Upper lobe of left lung (tissue), 6 donors: ENCODE measurements around the gene C9orf50. TPM values are rescaled to one million over a fixed set of nuclear protein-coding genes. Genes with fewer than 3 reads are reported as not detected.

ENCODE experiments used
- ATAC-seq, 2 donors: fragments of 200-7000 bp; cut with Tn5 transposase; one replicate each; pipeline ENCODE4 v1.9.1; 2022; ENCODE audit warnings: mild to moderate bottlenecking in 2 of 2, moderate library complexity in 2 of 2; ENCODE audit not compliant: low FRiP score in 2 of 2
- DNase-seq, 2 donors: peaks; one replicate each; pipeline ENCODE4 v3.0.0-alpha.2; 2019 to 2020
- H3K27ac ChIP-seq, 4 donors: fragments of 200-600 bp; sonication (generic); one replicate each; pipeline ENCODE4 v1.5.1; 2016 to 2019
- H3K27me3 ChIP-seq, 4 donors: fragments of 200-600 bp; sonication (generic); one replicate each; pipeline ENCODE4 v1.5.1; 2017 to 2019
- H3K36me3 ChIP-seq, 4 donors: fragments of 200-600 bp; sonication (generic); one replicate each; pipeline ENCODE4 v1.5.1; 2016 to 2019
- H3K4me1 ChIP-seq, 4 donors: fragments of 200-600 bp; sonication (generic); one replicate each; pipeline ENCODE4 v1.5.1; 2018 to 2019
- H3K4me3 ChIP-seq, 4 donors: fragments of 200-600 bp; sonication (generic); one replicate each; pipeline ENCODE4 v1.5.1; 2017 to 2019; ENCODE audit warnings: mild to moderate bottlenecking in 2 of 4, moderate library complexity in 1 of 4
- H3K9me3 ChIP-seq, 4 donors: fragments of 200-600 bp; sonication (generic); one replicate each; pipeline ENCODE4 v1.5.1; 2018 to 2019
- CTCF ChIP-seq, 6 experiments: fragments of 450-650 bp in 4 of 6; fragments of 200-600 bp in 2 of 6; sonication (generic) in 2 of 6; IDR thresholded peaks; one replicate each; pipeline ENCODE4 v1.5.1; 2016 to 2019; ENCODE audit warnings: antibody characterized with exemption in 6 of 6
- EP300 ChIP-seq, 4 donors: sonication (generic); formaldehyde crosslinking; IDR thresholded peaks; one replicate each; pipeline ENCODE4 v1.5.1; 2017; ENCODE audit warnings: antibody characterized with exemption in 4 of 4, control low read depth in 2 of 4
- POLR2A ChIP-seq, 4 donors: fragments of 450-650 bp; IDR thresholded peaks; one replicate each; pipeline ENCODE4 v1.5.1; 2016 to 2017; ENCODE audit warnings: antibody characterized with exemption in 4 of 4, mild to moderate bottlenecking in 2 of 4
- POLR2AphosphoS5 ChIP-seq, 2 donors: sonication (generic); formaldehyde crosslinking; IDR thresholded peaks; one replicate each; pipeline ENCODE4 v1.5.1; 2017; ENCODE audit warnings: antibody characterized with exemption in 2 of 2
- WGBS, 2 donors: methylation state at CpG; one replicate each; pipeline ENCODE4 v1.1.5; 2017 to 2018; 5-methylcytosine and 5-hydroxymethylcytosine counted together
- total RNA-seq, 6 donors: library from RNA; depleted of rRNA in 4 of 6; stranded (reverse); fragments of >200 nt in 4 of 6; gene quantifications; one replicate each; pipeline versions ENCODE4 v1.1.0 to v1.2.1, GENCODE V29; 2016 to 2021
- donor health status: DM: no; HTN: no; CAD: no; lungs with moderate emphysema.
- donor health status: DM: no; HTN: yes; CAD: no; lungs with severe emphysema.

C9orf50 gene
- total RNA-seq, 6 donors from 2014 or later = not detected

GRCh38 chr9:129568560-129569501, 52.1 kb downstream of the C9orf50 start:
- H3K9me3 ChIP-seq = no peaks in the 10 kb centered on the region
- peak overlapping the region; percentile 7 to 87 (median 72) for H3K27ac ChIP-seq
- peaks cover 31 to 38% (median 35%) of the 10 kb centered on the region in 4 donors for H3K4me1 ChIP-seq
- no peaks in the 10 kb centered on the region for H3K36me3 ChIP-seq
- H3K27me3 ChIP-seq = peaks cover 0 to 11% (median 2%) of the 10 kb centered on the region in 4 donors
- 0 to 14% methylated on average over 8 to 15 of the region's 92 CpGs for WGBS, 2 donors
- peak in 1 of 2 donors; percentile 46 for ATAC-seq
- TF ChIP-seq EP300 (IDR thresholded peaks at IDR 0.05) (no peak), POLR2A (IDR thresholded peaks at IDR 0.05) (no peak), POLR2AphosphoS5 (IDR thresholded peaks at IDR 0.05) (no peak)
- peak overlapping the region; percentile 31 to 59 (median 54) for H3K4me3 ChIP-seq
- peak in 1 of 2 donors; percentile 88 for DNase-seq

- DNase-seq (peak; percentile 53 to 75), ATAC-seq (peak in 1 of 2 donors; percentile 58)
- no peaks in the 10 kb centered on the region for H3K36me3 ChIP-seq
- H3K27ac ChIP-seq = peak overlapping the region; percentile 7 to 87 (median 72)
- no peaks in the 10 kb centered on the region for H3K9me3 ChIP-seq
- peaks cover 31 to 38% (median 35%) of the 10 kb centered on the region in 4 donors for H3K4me1 ChIP-seq
- peak overlapping the region; percentile 31 to 59 (median 54) for H3K4me3 ChIP-seq
- H3K27me3 ChIP-seq = peaks cover 0 to 11% (median 2%) of the 10 kb centered on the region in 4 donors
- TF ChIP-seq EP300 (IDR thresholded peaks at IDR 0.05) (no peak), POLR2A (IDR thresholded peaks at IDR 0.05) (peak in 1 of 4 donors; percentile 33)
- 1 to 3% methylated on average over 17 to 25 of the region's 27 CpGs for WGBS, 2 donors
Observed at GRCh38 chr9:129567842-129568559, 52.9 kb downstream of the C9orf50 start.

- WGBS, 2 donors = 81 to 90% methylated on average over 5 to 10 of the region's 10 CpGs
- H3K9me3 ChIP-seq = no peaks in the 10 kb centered on the region
- H3K4me1 ChIP-seq = peaks cover 31 to 38% (median 35%) of the 10 kb centered on the region in 4 donors
- no peak overlapping the region for H3K27ac ChIP-seq
- no peak for DNase-seq
- H3K36me3 ChIP-seq = no peaks in the 10 kb centered on the region
- H3K4me3 ChIP-seq = no peak overlapping the region
- no peak for ATAC-seq
- no peak for TF ChIP-seq POLR2AphosphoS5 (IDR thresholded peaks at IDR 0.05)
- TF ChIP-seq EP300 (IDR thresholded peaks at IDR 0.05) = no peak
- no peak for TF ChIP-seq POLR2A (IDR thresholded peaks at IDR 0.05)
- TF ChIP-seq CTCF (IDR thresholded peaks at IDR 0.05) = no peak
- H3K27me3 ChIP-seq = peaks cover 0 to 11% (median 2%) of the 10 kb centered on the region in 4 donors
Observed at GRCh38 chr9:129567329-129567728, 53.6 kb downstream of the C9orf50 start.

- H3K27me3 ChIP-seq = peaks cover 0 to 11% (median 2%) of the 10 kb centered on the region in 4 donors
- no peak for TF ChIP-seq EP300 (IDR thresholded peaks at IDR 0.05)
- no peak for TF ChIP-seq POLR2A (IDR thresholded peaks at IDR 0.05)
- no peak for TF ChIP-seq POLR2AphosphoS5 (IDR thresholded peaks at IDR 0.05)
- no peak for TF ChIP-seq CTCF (IDR thresholded peaks at IDR 0.05)
- ATAC-seq (no peak), DNase-seq (no peak)
- H3K4me3 ChIP-seq = no peak overlapping the region
- no peaks in the 10 kb centered on the region for H3K9me3 ChIP-seq
- no peak overlapping the region for H3K27ac ChIP-seq
- no peaks in the 10 kb centered on the region for H3K36me3 ChIP-seq
- 93 to 94% methylated on average over 20 to 25 of the region's 25 CpGs for WGBS, 2 donors
- H3K4me1 ChIP-seq = peaks cover 31 to 42% (median 37%) of the 10 kb centered on the region in 4 donors
Observed at GRCh38 chr9:129566563-129567266, 54.2 kb downstream of the C9orf50 start.

GRCh38 chr9:129562917-129563316, 58.0 kb downstream of the C9orf50 start:
- H3K27ac ChIP-seq = no peak overlapping the region
- WGBS, 2 donors = 88% methylated on average over 8 of the region's 8 CpGs
- H3K27me3 ChIP-seq = no peaks in the 10 kb centered on the region

More at GRCh38 chr9:129562917-129563316, 58.0 kb downstream of the C9orf50 start:
- Histone ChIP-seq H3K4me3 (no peak overlapping the region), H3K4me1 (peaks cover 3 to 19% (median 6%) of the 10 kb centered on the region in 4 donors), H3K36me3 (no peaks in the 10 kb centered on the region), H3K9me3 (no peaks in the 10 kb centered on the region)
- ATAC-seq = no peak
- no peak for DNase-seq
- TF ChIP-seq CTCF (IDR thresholded peaks at IDR 0.05) (no peak), POLR2A (IDR thresholded peaks at IDR 0.05) (no peak), EP300 (IDR thresholded peaks at IDR 0.05) (no peak), POLR2AphosphoS5 (IDR thresholded peaks at IDR 0.05) (no peak)
